Naive thymus-derived CD4-positive, alpha-beta T cell (primary cell): ENCODE data around the gene DCAF4. TPM values are rescaled to one million over a fixed set of nuclear protein-coding genes. Genes with fewer than 3 reads are reported as not detected.

Experiments
- ATAC-seq: fragments of 150-1000 bp; cut with Tn5 transposase; 2 replicates; pipeline ENCODE4 v1.10.0; 2021; ENCODE audit warnings: mild to moderate bottlenecking, moderate library complexity
- CTCF ChIA-PET: fragments of 350-600 bp; sonication (Branson Sonifier 250); formaldehyde crosslinking; loops from one replicate; lab custom pipeline; 2021; ENCODE audit warnings: antibody characterized with exemption; lab: Charles Lee
- POLR2A ChIA-PET: fragments of 350-600 bp; sonication (Branson Sonifier 250); formaldehyde crosslinking; loops from one replicate; lab custom pipeline; 2021; ENCODE audit warnings: antibody characterized with exemption, inconsistent platforms; lab: Charles Lee
- DNase-seq, 9 donors: peaks; one replicate each; pipeline versions ENCODE4 v3.0.0 to v3.0.0-alpha.2; 2020 to 2022; ENCODE audit warnings: mixed read lengths in 1 of 9
- H3K27ac ChIP-seq: one replicate; pipeline ENCODE4 v1.7.0; 2013; ENCODE audit warnings: mild to moderate bottlenecking, low read depth, low read length, moderate library complexity
- H3K27me3 ChIP-seq, 2 donors: one replicate each; pipeline ENCODE4 v1.7.0; 2013; ENCODE audit warnings: low read length in 2 of 2, mild to moderate bottlenecking in 2 of 2, moderate library complexity in 2 of 2; ENCODE audit not compliant: control insufficient read depth in 2 of 2, insufficient read depth in 2 of 2
- H3K36me3 ChIP-seq, 3 experiments: 1 replicate in 2 of 3; 2 replicates in 1 of 3; pipeline ENCODE4 v1.7.0; 2013; ENCODE audit warnings: low read length in 3 of 3, mild to moderate bottlenecking in 3 of 3, moderate library complexity in 1 of 3; ENCODE audit not compliant: insufficient read depth in 3 of 3, control insufficient read depth in 2 of 3
- H3K4me1 ChIP-seq, 2 donors: one replicate each; pipeline ENCODE4 v1.7.0; 2013; ENCODE audit warnings: low read length in 2 of 2, mild to moderate bottlenecking in 2 of 2, moderate library complexity in 1 of 2; ENCODE audit not compliant: control insufficient read depth in 2 of 2, insufficient read depth in 2 of 2
- H3K4me3 ChIP-seq: 2 replicates; pipeline ENCODE4 v1.7.0; 2013; ENCODE audit warnings: mild to moderate bottlenecking, low read length
- H3K9me3 ChIP-seq, 3 experiments: 1 replicate in 2 of 3; 2 replicates in 1 of 3; pipeline ENCODE4 v1.7.0; 2013; ENCODE audit warnings: low read length in 3 of 3; ENCODE audit not compliant: control insufficient read depth in 2 of 3
- H3K27ac Mint-ChIP-seq, 9 donors: one replicate each; pipeline ENCODE4 v1.8.0; 2020 to 2022; ENCODE audit warnings: mixed read lengths in 9 of 9, mild to moderate bottlenecking in 8 of 9, moderate library complexity in 5 of 9, inconsistent platforms in 2 of 9
- H3K27me3 Mint-ChIP-seq, 5 donors: one replicate each; pipeline ENCODE4 v1.8.0; 2021 to 2022; ENCODE audit warnings: mixed read lengths in 5 of 5, mild to moderate bottlenecking in 1 of 5
- H3K36me3 Mint-ChIP-seq, 5 donors: one replicate each; pipeline ENCODE4 v1.8.0; 2020 to 2022; ENCODE audit warnings: mixed read lengths in 5 of 5, mild to moderate bottlenecking in 3 of 5, inconsistent platforms in 1 of 5
- H3K4me1 Mint-ChIP-seq, 7 donors: one replicate each; pipeline ENCODE4 v1.8.0; 2020 to 2022; ENCODE audit warnings: mixed read lengths in 7 of 7, mild to moderate bottlenecking in 3 of 7, inconsistent platforms in 1 of 7
- H3K4me3 Mint-ChIP-seq, 10 donors: one replicate each; pipeline ENCODE4 v1.8.0; 2020 to 2022; ENCODE audit warnings: mild to moderate bottlenecking in 10 of 10, mixed read lengths in 10 of 10, moderate library complexity in 6 of 10, inconsistent platforms in 2 of 10
- H3K9me3 Mint-ChIP-seq, 11 donors: one replicate each; pipeline ENCODE4 v1.8.0; 2020 to 2022; ENCODE audit warnings: mixed read lengths in 11 of 11, mild to moderate bottlenecking in 4 of 11, inconsistent platforms in 1 of 11, moderate library complexity in 1 of 11
- intact Hi-C, 2 donors: fragments of 100-400 bp; cut with micrococcal nuclease; formaldehyde crosslinking; loops; one replicate each; pipeline ENCODE4 v1.15.1; 2023
- polyA plus RNA-seq, 2 donors: library from polyadenylated mRNA; unstranded; fragments of 300-500 nt; fragmentation: Illumina TruSeq; gene quantifications; one replicate each; pipeline ENCODE4 v1.2.3, GENCODE V29; 2021
- total RNA-seq, 6 experiments: library from RNA in 5 of 6; stranded (reverse) in 5 of 6; gene quantifications; 1 replicate in 5 of 6; 2 replicates in 1 of 6; pipeline ENCODE4 v1.2.3 and lab custom pipeline; 2021 to 2026

The DCAF4 gene
- total and polyA plus RNA-seq, 7 experiments from 2014 or later = 6.8 to 37.8 (median 21.0) TPM

- H3K36me3 Mint-ChIP-seq = peaks cover 0 to 55% (median 15%) of the 10 kb centered on the region in 5 donors
Observed at GRCh38 chr14:72975770-72976169, 49.5 kb downstream of the DCAF4 start.

GRCh38 chr14:72978856-72979255 lies 52.6 kb downstream of the DCAF4 start:
- POLR2A ChIA-PET = interaction anchor here (0.6 kb wide), 1 partner anchor 10 kb away, joined by 3 read pairs; no protein-coding TSS in a partner anchor
- no peak overlapping the region for H3K4me3 ChIP-seq
- H3K9me3 ChIP-seq = no peaks in the 10 kb centered on the region
- no peaks in the 10 kb centered on the region for H3K27me3 ChIP-seq
- intact Hi-C loops = no loop called here
- Mint-ChIP-seq H3K36me3 (peaks cover 6 to 53% (median 16%) of the 10 kb centered on the region in 5 donors), H3K9me3 (peaks cover 0 to 2% (median 0%) of the 10 kb centered on the region in 11 donors), H3K27me3 (no peaks in the 10 kb centered on the region), H3K4me3 (no peak overlapping the region), H3K4me1 (peaks cover 0 to 1% (median 0%) of the 10 kb centered on the region in 7 donors), H3K27ac (no peak overlapping the region)
- ATAC-seq = no peak
- no peak overlapping the region for H3K27ac ChIP-seq
- H3K4me1 ChIP-seq = no peaks in the 10 kb centered on the region
- CTCF ChIA-PET = no interaction called here
- peaks cover 5 to 73% (median 17%) of the 10 kb centered on the region in 3 experiments for H3K36me3 ChIP-seq
- DNase-seq = no peak

More at GRCh38 chr14:72975770-72976169, 49.5 kb downstream of the DCAF4 start:
- Histone ChIP-seq H3K4me1 (no peaks in the 10 kb centered on the region), H3K4me3 (no peak overlapping the region), H3K27me3 (no peaks in the 10 kb centered on the region), H3K36me3 (peaks cover 7 to 84% (median 19%) of the 10 kb centered on the region in 3 experiments), H3K9me3 (no peaks in the 10 kb centered on the region), H3K27ac (no peak overlapping the region)
- H3K4me3 Mint-ChIP-seq = no peak overlapping the region
- ATAC-seq = no peak
- CTCF ChIA-PET = no interaction called here
- no peaks in the 10 kb centered on the region for H3K27me3 Mint-ChIP-seq
- DNase-seq = no peak
- H3K4me1 Mint-ChIP-seq = peaks cover 0 to 1% (median 0%) of the 10 kb centered on the region in 7 donors
- POLR2A ChIA-PET = no interaction called here
- peak overlapping the region in 1 of 9 donors; percentile 32 for H3K27ac Mint-ChIP-seq
- H3K9me3 Mint-ChIP-seq = no peaks in the 10 kb centered on the region
- intact Hi-C loops = no loop called here

- H3K27ac ChIP-seq = no peak overlapping the region
- H3K9me3 Mint-ChIP-seq = peaks cover 0 to 5% (median 0%) of the 10 kb centered on the region in 11 donors
- no peak for DNase-seq
- intact Hi-C loops = no loop called here
- no peak for ATAC-seq
- H3K9me3 ChIP-seq = no peaks in the 10 kb centered on the region
- no peaks in the 10 kb centered on the region for H3K27me3 Mint-ChIP-seq
- H3K27ac Mint-ChIP-seq = no peak overlapping the region
- peaks cover 6 to 56% (median 28%) of the 10 kb centered on the region in 5 donors for H3K36me3 Mint-ChIP-seq
- H3K4me3 Mint-ChIP-seq = peak overlapping the region in 1 of 10 donors; percentile 56
- H3K27me3 ChIP-seq = no peaks in the 10 kb centered on the region
- H3K4me3 ChIP-seq = no peak overlapping the region
- peaks cover 0 to 3% (median 0%) of the 10 kb centered on the region in 7 donors for H3K4me1 Mint-ChIP-seq
- no peaks in the 10 kb centered on the region for H3K4me1 ChIP-seq
- CTCF ChIA-PET = no interaction called here
- POLR2A ChIA-PET = no interaction called here
- H3K36me3 ChIP-seq = peaks cover 5 to 70% (median 7%) of the 10 kb centered on the region in 3 experiments
Observed at GRCh38 chr14:72980863-72981262, 54.6 kb downstream of the DCAF4 start.

- no peak overlapping the region for H3K27ac Mint-ChIP-seq
- H3K4me1 Mint-ChIP-seq = peaks cover 0 to 3% (median 0%) of the 10 kb centered on the region in 7 donors
- Histone ChIP-seq H3K27ac (no peak overlapping the region), H3K4me1 (no peaks in the 10 kb centered on the region), H3K36me3 (peaks cover 0 to 71% (median 7%) of the 10 kb centered on the region in 3 experiments), H3K27me3 (no peaks in the 10 kb centered on the region), H3K9me3 (no peaks in the 10 kb centered on the region), H3K4me3 (no peak overlapping the region)
- no peak overlapping the region for H3K4me3 Mint-ChIP-seq
- CTCF ChIA-PET = no interaction called here
- H3K9me3 Mint-ChIP-seq = peaks cover 0 to 5% (median 0%) of the 10 kb centered on the region in 11 donors
- H3K27me3 Mint-ChIP-seq = no peaks in the 10 kb centered on the region
- peaks cover 6 to 59% (median 30%) of the 10 kb centered on the region in 5 donors for H3K36me3 Mint-ChIP-seq
- POLR2A ChIA-PET = interaction anchor here (0.7 kb wide), 1 partner anchor 1388 kb away, joined by 3 read pairs; no protein-coding TSS in a partner anchor
- ATAC-seq (no peak), DNase-seq (no peak)
- intact Hi-C loops = no loop called here
Observed at GRCh38 chr14:72982146-72982708, 56.0 kb downstream of the DCAF4 start.

- H3K27me3 ChIP-seq = no peaks in the 10 kb centered on the region
- DNase-seq (no peak), ATAC-seq (no peak)
- Mint-ChIP-seq H3K27ac (no peak overlapping the region), H3K4me3 (no peak overlapping the region), H3K27me3 (no peaks in the 10 kb centered on the region), H3K36me3 (peaks cover 11 to 50% (median 35%) of the 10 kb centered on the region in 5 donors), H3K4me1 (peaks cover 0 to 4% (median 0%) of the 10 kb centered on the region in 7 donors), H3K9me3 (peaks cover 0 to 5% (median 0%) of the 10 kb centered on the region in 11 donors)
- H3K36me3 ChIP-seq = peaks cover 0 to 56% (median 5%) of the 10 kb centered on the region in 3 experiments
- H3K4me3 ChIP-seq = no peak overlapping the region
- H3K4me1 ChIP-seq = no peaks in the 10 kb centered on the region
- intact Hi-C loops = no loop called here
- POLR2A ChIA-PET = no interaction called here
- no peak overlapping the region for H3K27ac ChIP-seq
- CTCF ChIA-PET = no interaction called here
- H3K9me3 ChIP-seq = no peaks in the 10 kb centered on the region
Observed at GRCh38 chr14:72986214-72986613, 60.0 kb downstream of the DCAF4 start.

GRCh38 chr14:72986857-72987256 lies 60.6 kb downstream of the DCAF4 start:
- H3K36me3 ChIP-seq = peaks cover 0 to 52% (median 5%) of the 10 kb centered on the region in 3 experiments
- DNase-seq (no peak), ATAC-seq (no peak)
- no peak overlapping the region for H3K4me3 ChIP-seq
- Mint-ChIP-seq H3K27me3 (no peaks in the 10 kb centered on the region), H3K36me3 (peaks cover 11 to 50% (median 38%) of the 10 kb centered on the region in 5 donors), H3K27ac (no peak overlapping the region), H3K4me1 (peaks cover 0 to 4% (median 0%) of the 10 kb centered on the region in 7 donors), H3K4me3 (no peak overlapping the region), H3K9me3 (peaks cover 0 to 5% (median 0%) of the 10 kb centered on the region in 11 donors)
- H3K27ac ChIP-seq = no peak overlapping the region
- ChIA-PET POLR2A (no interaction called here), CTCF (no interaction called here)
- no peaks in the 10 kb centered on the region for H3K9me3 ChIP-seq
- H3K27me3 ChIP-seq = no peaks in the 10 kb centered on the region
- intact Hi-C loops = no loop called here
- H3K4me1 ChIP-seq = no peaks in the 10 kb centered on the region
